Activated CD4-positive, alpha-beta T cell treated with anti-CD3 and anti-CD28 coated beads for 4 hours (primary cell): ENCODE data around the gene ST6GALNAC1.

Experiments used
- DNase-seq, 2 donors: peaks; one replicate each; pipeline ENCODE4 v3.0.0-alpha.2; 2020

ST6GALNAC1 gene

GRCh38 chr17:76575570-76575969 lies 68.0 kb downstream of the ST6GALNAC1 start:
- DNase-seq = no peak
